HG03354 (cell line): ENCODE results near the gene C1RL.

Experiments
- ATAC-seq: cut with Tn5 transposase; IDR thresholded peaks from one replicate; pipeline ENCODE4 v1.9.1; 2021; ENCODE audit warnings: mild to moderate bottlenecking; ENCODE audit not compliant: unreplicated experiment, poor library complexity, severe bottlenecking

The C1RL gene

DNA sequence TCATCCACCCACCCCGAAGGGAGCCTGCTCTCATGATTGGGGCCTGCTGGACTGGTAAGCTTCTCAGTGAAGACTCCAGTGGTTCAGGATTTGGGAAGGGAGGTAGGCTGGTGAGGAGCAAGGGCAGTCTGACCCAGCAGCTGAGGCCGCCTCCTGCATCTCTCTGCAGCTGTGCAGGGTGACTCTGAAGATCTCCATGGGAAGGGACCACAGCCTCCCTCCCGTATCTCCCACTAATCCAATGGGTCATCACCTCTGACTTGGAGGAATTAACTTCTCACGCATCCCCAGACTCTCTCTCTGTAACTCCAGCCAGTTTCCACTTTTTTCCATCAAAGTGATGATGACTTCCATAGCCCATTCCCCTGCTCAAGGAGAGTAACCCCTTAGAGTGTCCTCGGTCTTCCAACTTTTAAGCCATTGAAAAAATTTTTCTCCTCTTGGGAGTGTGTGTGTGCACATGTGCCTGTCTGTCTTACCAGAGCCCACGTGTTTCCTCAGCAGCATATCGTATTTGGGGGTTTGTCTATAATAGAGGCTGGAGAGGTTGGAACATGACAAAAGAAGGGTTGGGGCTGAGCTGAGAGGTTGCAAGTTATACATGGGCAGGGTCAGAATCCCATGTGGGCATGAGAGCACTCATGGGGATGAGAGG lies 32.5 kb upstream of the C1RL start:
- no peak for ATAC-seq

DNA sequence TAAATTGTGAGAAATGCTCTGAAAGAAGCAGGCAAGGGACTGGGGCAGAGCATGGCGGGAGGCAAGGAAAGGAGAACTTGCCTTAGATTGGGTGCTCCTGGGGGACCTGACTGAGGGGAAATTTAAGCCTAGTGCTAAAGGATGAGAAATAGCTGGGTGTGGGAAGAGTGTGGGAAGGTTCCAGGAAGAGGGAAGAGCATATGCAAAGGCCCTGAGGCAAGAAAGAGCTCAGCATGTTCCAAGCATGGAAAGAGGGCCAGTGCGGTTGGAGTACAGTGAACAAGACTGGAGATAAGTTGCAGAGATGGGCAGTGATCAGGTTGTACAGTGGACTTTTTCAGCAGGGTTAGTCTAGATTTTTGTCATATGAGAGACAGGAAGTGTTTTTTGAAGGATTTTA lies 30.2 kb upstream of the C1RL start:
- ATAC-seq = no peak

DNA sequence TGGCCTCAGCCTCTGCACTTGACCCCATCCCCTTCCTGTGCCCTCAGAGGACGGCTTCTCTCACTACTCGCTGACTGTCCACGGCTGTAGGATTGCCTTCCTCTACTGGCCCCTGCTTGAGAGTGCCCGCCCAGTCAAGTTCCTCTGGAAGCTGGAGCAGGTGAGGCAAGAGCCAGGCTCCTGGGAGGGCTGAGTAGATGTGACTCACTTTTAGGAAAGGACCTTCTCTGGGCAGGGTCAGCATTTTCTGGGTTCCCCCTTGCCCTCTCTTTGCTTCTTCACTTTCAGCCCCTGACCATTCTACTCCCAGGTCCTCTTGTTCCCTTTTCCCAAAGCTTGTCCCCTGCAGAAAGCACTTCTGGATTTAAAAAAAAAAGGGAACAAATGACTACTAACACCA lies 28.9 kb upstream of the C1RL start:
- ATAC-seq = no peak

DNA sequence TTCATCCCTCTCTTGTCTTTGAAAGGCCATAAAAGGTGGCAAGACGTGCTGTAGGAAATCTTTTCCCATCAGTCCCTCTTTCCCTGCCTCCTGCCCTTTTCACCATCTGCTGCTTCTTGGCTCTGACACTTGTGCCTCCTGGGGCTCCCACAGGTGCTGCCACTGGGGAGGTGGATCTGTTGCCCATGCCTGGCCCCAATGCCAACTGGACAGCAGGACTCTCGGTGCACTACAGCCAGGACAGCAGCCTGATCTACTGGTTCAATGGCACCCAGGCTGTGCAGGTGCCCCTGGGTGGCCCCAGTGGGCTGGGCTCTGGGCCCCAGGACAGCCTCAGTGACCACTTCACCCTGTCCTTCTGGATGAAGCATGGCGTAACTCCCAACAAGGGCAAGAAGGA lies 27.7 kb upstream of the C1RL start:
- ATAC-seq = no peak

DNA sequence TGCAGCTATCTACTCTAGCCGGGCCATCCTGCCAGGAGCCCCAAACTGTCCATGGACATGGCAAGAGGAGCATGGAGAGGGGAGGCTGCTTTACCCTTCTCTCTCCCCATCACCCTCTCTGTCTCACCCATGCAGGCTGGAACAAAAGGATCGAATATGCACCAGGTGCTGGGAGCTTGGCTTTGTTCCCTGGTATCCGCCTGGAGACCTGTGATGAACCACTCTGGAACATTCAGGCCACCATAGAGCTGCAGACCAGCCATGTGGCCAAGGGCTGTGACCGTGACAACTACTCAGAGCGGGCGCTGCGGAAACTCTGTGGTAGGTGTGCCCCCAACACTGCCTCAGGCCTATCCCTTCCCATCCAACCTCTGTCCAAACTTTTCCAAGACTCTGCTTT lies 27.1 kb upstream of the C1RL start:
- no peak for ATAC-seq

DNA sequence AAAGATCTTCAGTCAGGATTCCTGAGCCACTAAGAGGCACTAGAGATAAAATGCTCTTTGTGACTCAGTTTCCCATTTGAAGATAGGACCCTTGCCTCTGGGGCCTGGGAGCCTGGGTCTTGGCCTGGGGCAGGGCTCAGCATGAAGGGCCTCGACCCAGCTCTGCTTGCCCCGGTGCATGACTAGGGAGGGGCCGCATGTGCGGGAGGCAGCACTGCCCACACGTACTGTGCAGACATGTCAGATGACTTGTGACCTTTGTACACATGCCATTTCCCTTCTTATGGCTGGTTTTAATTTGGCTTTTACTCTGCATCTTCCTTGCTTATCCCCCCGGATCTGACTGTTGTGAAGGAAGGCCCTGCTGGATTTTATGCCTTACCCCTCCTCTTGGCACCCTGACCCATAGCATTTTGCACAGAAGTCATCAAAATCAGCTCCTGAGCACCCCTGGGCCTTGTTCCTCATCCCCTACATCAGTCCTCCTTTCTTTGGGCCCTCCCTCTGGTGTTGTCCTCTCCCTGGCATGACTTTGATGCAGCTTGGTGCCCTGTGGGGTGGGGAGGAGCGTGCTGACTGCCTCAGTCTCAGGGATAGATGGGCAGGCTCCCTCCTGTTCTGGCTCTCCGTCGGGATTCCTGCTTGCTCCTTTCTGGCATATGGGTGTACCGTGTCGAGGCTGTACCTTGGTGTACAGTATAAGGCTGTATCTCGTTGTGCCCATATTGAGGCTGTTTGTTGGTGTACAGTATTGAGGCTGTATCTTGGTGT lies 25.6 kb upstream of the C1RL start:
- ATAC-seq = no peak

- no peak for ATAC-seq
Measured at GRCh38 chr12:7131502-7131866, 22.5 kb upstream of the C1RL start.

DNA sequence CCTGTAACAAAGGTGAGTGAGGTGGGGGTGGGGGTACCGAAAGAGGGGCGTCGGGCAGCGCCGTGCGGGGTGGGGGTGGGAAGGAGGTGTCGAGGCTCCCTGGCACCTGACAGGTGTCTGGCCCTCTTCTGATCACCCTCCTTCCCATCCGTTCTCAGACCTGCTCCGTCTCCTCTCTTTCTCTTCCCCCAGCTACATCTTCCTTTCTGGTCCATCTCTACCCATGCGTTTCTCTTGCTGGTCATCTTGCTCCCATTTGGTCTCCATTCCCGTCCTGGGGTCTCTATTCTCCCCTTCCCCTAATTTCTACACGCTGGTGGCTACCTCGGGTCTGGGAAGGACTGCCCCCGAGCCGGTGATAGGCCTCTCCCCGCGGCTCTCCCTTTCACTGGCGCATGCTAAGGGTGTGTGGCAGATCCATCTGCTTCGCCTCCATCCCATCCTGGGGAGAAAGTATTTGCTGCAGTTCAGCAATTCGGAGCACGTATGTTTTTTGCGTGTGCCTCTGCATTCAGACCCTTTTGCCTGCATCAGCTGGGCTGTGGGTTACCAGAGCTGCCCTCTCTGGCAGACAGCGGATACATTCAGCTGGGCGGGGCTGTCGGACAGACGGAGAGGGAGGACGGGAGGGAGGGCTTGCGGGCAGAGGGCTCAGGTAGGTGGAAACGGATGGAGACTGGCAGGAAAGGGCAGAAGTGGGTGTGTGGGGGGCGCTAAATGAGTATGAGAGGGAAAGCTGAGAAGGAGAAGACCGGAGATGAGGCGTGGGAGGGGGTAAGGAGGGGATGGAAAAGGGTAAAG lies 21.9 kb upstream of the C1RL start:
- ATAC-seq = peak; percentile 46

GRCh38 chr12:7129872-7130691 lies 21.1 kb upstream of the C1RL start, which contains the start of gene CLSTN3:
CLSTN3 (plus strand) TSS chr12:7130371; CDS start chr12:7130649, 278 bp downstream.
- ATAC-seq = peak; percentile 81

- ATAC-seq = no peak
Measured at GRCh38 chr12:7129287-7129871, 20.4 kb upstream of the C1RL start.

DNA sequence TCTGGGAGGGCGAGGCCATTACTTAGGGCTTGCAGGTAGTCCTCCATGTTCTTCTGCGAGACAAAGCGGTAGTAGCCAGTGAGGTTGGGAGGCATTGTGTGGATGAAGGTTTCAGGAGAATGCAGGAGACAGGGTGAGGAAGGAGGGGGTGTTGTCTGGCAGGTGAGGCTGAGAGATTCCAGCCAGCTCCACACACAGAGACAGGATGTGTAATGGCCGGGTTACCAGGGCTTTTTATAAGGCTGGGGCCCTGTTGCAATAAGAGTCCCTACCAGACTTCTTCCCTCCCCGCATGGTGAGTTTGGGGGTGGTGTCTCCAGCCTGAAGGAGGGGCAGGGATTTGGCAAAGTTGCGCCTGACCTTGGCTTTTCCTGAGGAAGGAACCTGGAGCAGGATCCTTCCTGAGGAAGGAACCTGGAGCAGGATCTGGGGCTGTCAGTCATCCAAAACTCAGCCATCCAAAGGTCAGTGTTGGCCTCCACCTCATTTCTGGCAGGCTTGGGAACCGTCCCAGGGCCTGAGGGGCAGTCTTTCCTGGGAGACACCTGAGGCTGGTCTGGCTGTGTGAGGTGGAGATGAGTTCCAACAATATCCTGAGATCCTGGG lies 19.8 kb upstream of the C1RL start, which contains the start of gene RBP5:
Gene RBP5, minus strand, starts transcription at position 209 of the 606 bp plus-strand sequence. Its CDS starts 114 bp downstream, at position 95.
- ATAC-seq = no peak

DNA sequence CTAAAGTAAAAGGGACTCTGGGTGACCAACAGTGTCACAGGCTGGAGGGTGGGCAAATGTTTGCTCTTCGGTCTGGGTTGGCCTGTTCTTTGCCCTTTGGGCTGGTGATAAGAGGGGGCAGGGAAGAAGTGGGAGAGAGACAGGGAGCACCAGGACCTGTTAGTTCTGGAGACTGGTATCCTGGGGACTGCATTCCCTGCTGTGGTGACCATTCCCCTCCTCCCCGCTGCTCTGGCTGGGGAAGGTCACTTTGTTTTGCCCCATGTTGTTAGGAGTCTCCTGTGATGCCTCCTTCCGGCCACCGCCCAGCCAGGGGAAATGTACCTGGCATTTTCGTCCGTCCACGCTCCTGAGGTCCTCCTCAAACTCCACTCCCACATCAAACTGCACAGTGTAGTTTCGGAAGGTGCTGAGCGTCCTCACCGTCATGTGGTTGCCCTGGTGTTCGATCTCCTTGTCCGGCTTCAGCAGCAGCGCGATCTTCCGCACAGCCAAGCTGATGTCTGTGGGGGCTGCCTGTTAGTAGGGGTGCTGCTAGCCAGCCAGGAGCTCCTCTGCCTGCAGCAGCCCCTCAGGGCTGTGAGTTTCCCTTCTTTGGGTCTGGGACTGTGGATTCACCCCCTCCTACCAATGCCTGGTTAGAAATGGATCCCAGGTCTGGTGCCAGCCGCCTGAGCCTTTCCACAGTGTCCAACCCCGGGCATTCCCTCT lies 19.1 kb upstream of the C1RL start:
- no peak for ATAC-seq

DNA sequence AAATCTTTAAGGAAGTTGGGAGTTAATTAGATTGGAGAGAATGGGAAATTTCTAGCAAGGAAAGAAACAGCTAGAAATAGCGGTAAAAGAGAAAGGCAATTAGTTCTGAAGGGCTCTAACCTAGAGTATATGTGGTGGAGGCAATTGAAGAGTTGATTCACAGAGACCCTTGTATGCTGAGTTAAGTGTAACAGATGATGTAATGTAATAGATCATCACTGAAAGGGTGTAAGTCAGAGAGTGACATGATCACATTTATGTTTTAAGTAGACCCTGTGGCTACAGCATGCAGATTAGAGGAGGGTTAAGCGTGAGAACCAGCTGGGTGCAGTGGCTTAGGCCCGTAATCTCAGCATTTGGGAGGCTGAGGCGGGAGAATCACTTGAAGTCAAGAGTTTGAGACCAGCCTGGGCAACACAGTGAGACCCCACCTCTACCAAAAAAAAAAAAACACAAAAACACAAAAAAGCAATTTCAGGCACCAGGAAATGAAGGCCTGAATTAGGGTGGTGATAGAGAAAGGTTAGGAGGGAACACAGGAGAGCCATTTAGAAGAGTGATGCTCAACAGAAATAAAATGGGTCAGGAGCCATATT lies 16.7 kb upstream of the C1RL start:
- no peak for ATAC-seq

DNA sequence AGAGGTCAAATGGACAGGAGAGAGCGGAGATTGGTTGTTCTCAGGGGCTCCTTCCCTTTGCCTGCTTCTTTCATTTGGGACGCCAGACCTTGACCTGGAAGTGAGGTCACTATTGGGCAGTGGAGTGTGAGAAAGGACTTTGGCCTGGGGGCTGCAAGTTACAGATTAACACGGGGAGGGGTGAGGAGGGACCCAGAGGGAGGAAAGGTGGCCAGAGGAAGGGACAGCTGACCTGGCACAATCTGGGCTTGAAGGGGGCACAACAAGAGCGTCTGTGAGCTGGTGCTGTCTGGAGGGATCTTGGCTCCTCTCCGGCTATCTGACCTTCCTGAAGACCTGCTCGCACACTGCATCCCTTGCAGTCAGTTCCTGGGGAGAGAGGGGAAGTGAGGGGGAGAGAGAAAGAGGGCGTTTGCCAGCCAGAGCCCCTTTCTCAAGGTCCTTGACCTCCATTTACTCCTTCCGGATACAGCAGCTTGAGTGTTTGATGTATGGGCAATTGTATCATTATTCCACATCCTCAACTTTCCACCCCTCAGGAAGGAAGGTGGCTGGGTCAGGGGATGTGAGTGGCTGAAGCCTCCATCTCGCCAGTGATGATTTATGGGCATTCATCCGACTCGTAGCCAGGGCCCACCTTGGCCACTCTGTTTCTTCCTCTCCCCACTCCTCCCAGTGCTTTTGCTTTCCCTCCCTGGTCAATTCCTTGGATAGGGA lies 14.9 kb upstream of the C1RL start:
- ATAC-seq = no peak

GRCh38 chr12:7122811-7123769 lies 14.1 kb upstream of the C1RL start:
- ATAC-seq = no peak

- ATAC-seq = no peak
Measured at GRCh38 chr12:7121324-7121723, 12.3 kb upstream of the C1RL start.
